HepG2 (cell line): ENCODE measurements around the gene UBE2L6. TPM values are rescaled to one million over a fixed set of nuclear protein-coding genes. Genes with fewer than 3 reads are reported as not detected.
A peak's percentile ranks its signal among the peaks of the same experiment; 100 is the strongest.

Experiments used
- ATAC-seq: fragments of 200-7000 bp; cut with Tn5 transposase; 3 replicates; pipeline ENCODE4 v1.9.1; 2020; ENCODE audit warnings: mild to moderate bottlenecking, moderate library complexity
- BruUV-seq: library from RNA; stranded (reverse); fragments of 400-500 nt; replicated peaks from 2 replicates; lab custom pipeline; 2021; lab: Mats Ljungman, UMichigan
- CTCF ChIA-PET: fragments of 300-600 bp; formaldehyde crosslinking; extraction: SDS; loops from one replicate; lab custom pipeline; 2021; ENCODE audit warnings: low total read pairs, inconsistent platforms, low intra/inter-chr PET ratio; lab: Yijun Ruan, JAX
- POLR2A ChIA-PET: fragments of 350-600 bp; sonication (Branson Sonifier 250); formaldehyde crosslinking; loops from one replicate; lab custom pipeline; 2020; ENCODE audit warnings: antibody characterized with exemption, inconsistent platforms; lab: Yijun Ruan, JAX
- DNase-seq: peaks from one replicate; pipeline ENCODE4 v3.0.0-alpha.2; 2015; ENCODE audit warnings: low spot score
- FAIRE-seq: peaks from 3 replicates; lab custom pipeline; 2011; peaks lifted over from hg19 to GRCh38; lab: Jason Lieb, UNC
- H2AFZ ChIP-seq: one replicate; pipeline ENCODE4 v1.6.1; 2011; ENCODE audit warnings: low read length, inconsistent platforms
- H3K27ac ChIP-seq: fragments of 300-600 bp; 3 replicates; pipeline ENCODE4 v1.8.0; 2011; ENCODE audit warnings: mixed run types, mild to moderate bottlenecking, mixed read lengths, low read length, inconsistent platforms; ENCODE audit not compliant: insufficient read depth; ENCODE audit errors: extremely low read length
- H3K27me3 ChIP-seq, 2 experiments: fragments of 200-600 bp in 1 of 2; 2 replicates in 1 of 2; 3 replicates in 1 of 2; pipeline versions ENCODE4 v1.6.0 to v1.8.0; 2011; ENCODE audit warnings: low read length in 2 of 2, mild to moderate bottlenecking in 2 of 2, moderate library complexity in 2 of 2, inconsistent platforms in 1 of 2; ENCODE audit not compliant: insufficient read depth in 2 of 2, control insufficient read depth in 1 of 2
- H3K36me3 ChIP-seq, 2 experiments: fragments of 200-600 bp in 1 of 2; replicated peaks in 1 of 2; 2 replicates in 1 of 2; 3 replicates in 1 of 2; pipeline versions ENCODE4 v1.5.1 to v1.8.0; 2011; ENCODE audit warnings: low read length in 2 of 2, inconsistent platforms in 1 of 2; ENCODE audit not compliant: insufficient read depth in 2 of 2, control insufficient read depth in 1 of 2
- H3K4me1 ChIP-seq: 2 replicates; pipeline ENCODE4 v1.5.1; 2012; ENCODE audit warnings: low read length, inconsistent platforms; ENCODE audit not compliant: insufficient read depth
- H3K4me2 ChIP-seq: 2 replicates; pipeline ENCODE4 v1.6.0; 2011; ENCODE audit warnings: low read depth, low read length, inconsistent platforms
- H3K4me3 ChIP-seq, 3 experiments: fragments of 200-600 bp in 1 of 3; sonication (generic), shearing (Covaris generic) in 1 of 3; replicated peaks in 1 of 3; 2 replicates each; pipeline ENCODE4 v1.5.1; 2011 to 2016; ENCODE audit warnings: low read length in 3 of 3, inconsistent platforms in 2 of 3, low read depth in 2 of 3, mild to moderate bottlenecking in 2 of 3, control low read depth in 1 of 3, mixed read lengths in 1 of 3; ENCODE audit not compliant: insufficient read depth in 1 of 3
- H3K79me2 ChIP-seq: one replicate; pipeline ENCODE4 v1.6.1; 2011; ENCODE audit warnings: low read length, inconsistent platforms; ENCODE audit not compliant: insufficient read depth
- H3K9ac ChIP-seq: 2 replicates; pipeline ENCODE4 v1.6.0; 2011; ENCODE audit warnings: mild to moderate bottlenecking, low read depth, low read length, inconsistent platforms; ENCODE audit not compliant: insufficient read depth
- H3K9me3 ChIP-seq: 2 replicates; pipeline ENCODE4 v1.5.1; 2012; ENCODE audit warnings: mild to moderate bottlenecking, low read length
- H4K20me1 ChIP-seq: 2 replicates; pipeline ENCODE4 v1.6.0; 2011; ENCODE audit warnings: inconsistent platforms, mild to moderate bottlenecking, low read length, moderate library complexity; ENCODE audit not compliant: insufficient read depth
- CEBPB ChIP-seq: IDR thresholded peaks from 2 replicates; pipeline ENCODE4 v1.6.1; 2011; ENCODE audit warnings: low read depth, low read length, improper control_type of control experiment, borderline replicate concordance
- DMAP1 ChIP-seq: IDR thresholded peaks from 2 replicates; pipeline ENCODE4 v1.6.1; 2016
- KDM1A ChIP-seq: IDR thresholded peaks from 2 replicates; pipeline ENCODE4 v1.6.1; 2016; ENCODE audit warnings: missing compliant biosample characterization
- KDM4B ChIP-seq: sonication (generic); formaldehyde crosslinking; IDR thresholded peaks from 2 replicates; pipeline ENCODE4 v1.4.0; 2020; ENCODE audit warnings: missing genetic modification reagents
- MEIS2 ChIP-seq: sonication (generic); formaldehyde crosslinking; IDR thresholded peaks from 2 replicates; pipeline ENCODE4 v1.9.0; 2021; ENCODE audit warnings: mild to moderate bottlenecking, missing genetic modification reagents
- ONECUT2 ChIP-seq: sonication (generic); formaldehyde crosslinking; IDR thresholded peaks from 2 replicates; pipeline ENCODE4 v1.4.0; 2020; ENCODE audit warnings: missing genetic modification reagents
- PHF21A ChIP-seq: sonication (generic); formaldehyde crosslinking; IDR thresholded peaks from 2 replicates; pipeline ENCODE4 v1.5.0; 2020; ENCODE audit warnings: mild to moderate bottlenecking, missing genetic modification reagents
- PRPF4 ChIP-seq: fragments of 200-400 bp; formaldehyde crosslinking; IDR thresholded peaks from 2 replicates; pipeline ENCODE4 v1.6.1; 2016; ENCODE audit warnings: low read length, low read depth; ENCODE audit not compliant: poor library complexity, severe bottlenecking
- TAF1 ChIP-seq: sonication (generic); formaldehyde crosslinking; IDR thresholded peaks from 2 replicates; pipeline ENCODE4 v1.4.0; 2020; ENCODE audit warnings: missing genetic modification reagents
- ZNF124 ChIP-seq: sonication (generic); formaldehyde crosslinking; IDR thresholded peaks from 2 replicates; pipeline ENCODE4 v1.4.0; 2020; ENCODE audit warnings: missing genetic modification reagents
- ZNF296 ChIP-seq: sonication (generic); formaldehyde crosslinking; conservative IDR thresholded peaks from 2 replicates; pipeline ENCODE4 v1.5.0; 2020; ENCODE audit warnings: mild to moderate bottlenecking, missing genetic modification reagents
- ZNF775 ChIP-seq: sonication (generic); formaldehyde crosslinking; IDR thresholded peaks from 2 replicates; pipeline ENCODE4 v1.4.0; 2020; ENCODE audit warnings: missing genetic modification reagents, mild to moderate bottlenecking, moderate library complexity, borderline replicate concordance
- WGBS: methylation state at CpG from one replicate; pipeline ENCODE4 v1.1.6; 2017; ENCODE audit warnings: low lambda C conversion rate; 5-methylcytosine and 5-hydroxymethylcytosine counted together
- in situ Hi-C: cut with HindIII; loops from 2 replicates; pipeline ENCODE4 v1.10.0; 2017; ENCODE audit warnings: low pct_unique_long_range_greater_than_20kb; ENCODE audit not compliant: extremely low pct_ligation_motif_present
- intact Hi-C: fragments of 100-400 bp; cut with micrococcal nuclease; formaldehyde crosslinking; loops from one replicate; pipeline ENCODE4 v1.10.0; 2022; ENCODE audit not compliant: unreplicated experiment
- polyA plus RNA-seq, 8 experiments: library from polyadenylated mRNA; depleted of rRNA in 3 of 8; stranded (reverse) in 7 of 8; unstranded in 1 of 8; fragments of >200 nt; fragmentation: Illumina TruSeq in 4 of 8; extraction: Trizol in 4 of 8; gene quantifications; 2 replicates each; pipeline versions ENCODE4 v1.2.1 to v1.2.3, GENCODE V29; 2011 to 2016; ENCODE audit warnings: low read depth in 4 of 8, missing spikeins in 1 of 8, mixed read lengths in 1 of 8; ENCODE audit not compliant: insufficient read depth in 1 of 8
- total RNA-seq, 5 experiments: library from RNA; depleted of rRNA; stranded (reverse); fragments of >200 nt; fragmentation: Illumina TruSeq; extraction: Trizol; gene quantifications; 2 replicates each; pipeline ENCODE4 v1.2.3, GENCODE V29; 2016; ENCODE audit warnings: low read depth in 1 of 5
- TF ChIP-seq, protein P1 (sequence below): IDR thresholded peaks from 2 replicates; pipeline ENCODE4 v1.6.1; 2016; ENCODE audit warnings: mild to moderate bottlenecking
- TF ChIP-seq, protein P2 (sequence below): sonication (generic); formaldehyde crosslinking; IDR thresholded peaks from 2 replicates; pipeline ENCODE4 v1.8.1; 2022; ENCODE audit warnings: low read depth, mild to moderate bottlenecking, missing genetic modification reagents
- TF ChIP-seq, protein P3 (sequence below): fragments of 450-650 bp; IDR thresholded peaks from 2 replicates; pipeline ENCODE4 v1.6.1; 2017; ENCODE audit warnings: mild to moderate bottlenecking

The UBE2L6 gene
- total and polyA plus RNA-seq, 2 of the 13 experiments (the other 11 are each of a cell fraction or from before 2014, with no cell fraction given): 30.3 to 30.4 TPM

DNA sequence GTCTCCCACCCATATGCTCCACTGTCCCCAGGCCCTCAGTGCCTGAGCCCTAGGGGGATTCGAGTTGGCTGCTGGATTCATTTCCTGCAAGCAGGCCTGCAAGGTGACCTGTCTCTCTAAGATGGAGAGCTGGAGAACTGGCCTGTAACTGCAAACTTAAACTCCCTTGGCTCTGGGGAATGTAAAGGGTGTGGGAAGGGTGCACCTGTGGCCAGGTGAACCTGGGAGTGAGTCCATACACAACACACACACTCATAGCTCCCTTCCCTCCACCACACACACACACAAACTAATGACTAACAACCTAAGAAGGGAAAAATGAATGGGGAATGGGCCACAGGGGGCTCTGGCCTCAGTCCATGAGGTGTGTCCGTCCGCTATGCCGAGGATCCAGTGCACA lies 15.5 kb downstream of the UBE2L6 start:
- in situ Hi-C loops: no loop called here
- Histone ChIP-seq H3K4me2 (peak overlapping the region; percentile 24), H3K9me3 (no peaks in the 10 kb centered on the region), H3K4me1 (peaks cover 26% of the 10 kb centered on the region), H3K27me3 (no peaks in the 10 kb centered on the region), H3K36me3 (peaks cover 1 to 11% of the 10 kb centered on the region in 2 experiments; a peak in 1 of 5 replicates), H3K79me2 (no peaks in the 10 kb centered on the region), H3K4me3 (peak overlapping the region in 1 of 3 experiments; percentile 12; a peak in 2 of 6 replicates), H3K27ac (peak overlapping the region; percentile 13), H3K9ac (no peak overlapping the region), H4K20me1 (no peaks in the 10 kb centered on the region), H2AFZ (no peak overlapping the region)
- POLR2A ChIA-PET: interaction anchor here (0.9 to 2.1 kb wide), 5 partner anchors 10 to 60 kb away, joined by 3 to 7 read pairs (median 3); partner anchors contain the start of gene UBE2L6
- FAIRE-seq (no peak), DNase-seq (no peak), ATAC-seq (no peak)
- TF ChIP-seq ZNF296 (no peak), TAF1 (CRISPR knock-in tag) (no peak), ZNF775 (CRISPR knock-in tag) (no peak), KDM4B (CRISPR knock-in tag) (no peak), KDM1A (CRISPR knock-in tag) (no peak), ZNF124 (no peak), ONECUT2 (CRISPR knock-in tag) (no peak), CEBPB (no peak), PHF21A (CRISPR knock-in tag) (no peak), MEIS2 (no peak), PRPF4 (no peak), DMAP1 (CRISPR knock-in tag) (no peak)
- TF ChIP-seq, protein P1, sequence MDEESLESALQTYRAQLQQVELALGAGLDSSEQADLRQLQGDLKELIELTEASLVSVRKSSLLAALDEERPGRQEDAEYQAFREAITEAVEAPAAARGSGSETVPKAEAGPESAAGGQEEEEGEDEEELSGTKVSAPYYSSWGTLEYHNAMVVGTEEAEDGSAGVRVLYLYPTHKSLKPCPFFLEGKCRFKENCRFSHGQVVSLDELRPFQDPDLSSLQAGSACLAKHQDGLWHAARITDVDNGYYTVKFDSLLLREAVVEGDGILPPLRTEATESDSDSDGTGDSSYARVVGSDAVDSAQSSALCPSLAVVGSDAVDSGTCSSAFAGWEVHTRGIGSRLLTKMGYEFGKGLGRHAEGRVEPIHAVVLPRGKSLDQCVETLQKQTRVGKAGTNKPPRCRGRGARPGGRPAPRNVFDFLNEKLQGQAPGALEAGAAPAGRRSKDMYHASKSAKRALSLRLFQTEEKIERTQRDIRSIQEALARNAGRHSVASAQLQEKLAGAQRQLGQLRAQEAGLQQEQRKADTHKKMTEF: no peak
- TF ChIP-seq, protein P2, sequence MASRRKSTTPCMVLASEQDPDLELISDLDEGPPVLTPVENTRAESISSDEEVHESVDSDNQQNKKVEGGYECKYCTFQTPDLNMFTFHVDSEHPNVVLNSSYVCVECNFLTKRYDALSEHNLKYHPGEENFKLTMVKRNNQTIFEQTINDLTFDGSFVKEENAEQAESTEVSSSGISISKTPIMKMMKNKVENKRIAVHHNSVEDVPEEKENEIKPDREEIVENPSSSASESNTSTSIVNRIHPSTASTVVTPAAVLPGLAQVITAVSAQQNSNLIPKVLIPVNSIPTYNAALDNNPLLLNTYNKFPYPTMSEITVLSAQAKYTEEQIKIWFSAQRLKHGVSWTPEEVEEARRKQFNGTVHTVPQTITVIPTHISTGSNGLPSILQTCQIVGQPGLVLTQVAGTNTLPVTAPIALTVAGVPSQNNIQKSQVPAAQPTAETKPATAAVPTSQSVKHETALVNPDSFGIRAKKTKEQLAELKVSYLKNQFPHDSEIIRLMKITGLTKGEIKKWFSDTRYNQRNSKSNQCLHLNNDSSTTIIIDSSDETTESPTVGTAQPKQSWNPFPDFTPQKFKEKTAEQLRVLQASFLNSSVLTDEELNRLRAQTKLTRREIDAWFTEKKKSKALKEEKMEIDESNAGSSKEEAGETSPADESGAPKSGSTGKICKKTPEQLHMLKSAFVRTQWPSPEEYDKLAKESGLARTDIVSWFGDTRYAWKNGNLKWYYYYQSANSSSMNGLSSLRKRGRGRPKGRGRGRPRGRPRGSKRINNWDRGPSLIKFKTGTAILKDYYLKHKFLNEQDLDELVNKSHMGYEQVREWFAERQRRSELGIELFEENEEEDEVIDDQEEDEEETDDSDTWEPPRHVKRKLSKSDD (CRISPR knock-in tag): no peak
- TF ChIP-seq, protein P3, sequence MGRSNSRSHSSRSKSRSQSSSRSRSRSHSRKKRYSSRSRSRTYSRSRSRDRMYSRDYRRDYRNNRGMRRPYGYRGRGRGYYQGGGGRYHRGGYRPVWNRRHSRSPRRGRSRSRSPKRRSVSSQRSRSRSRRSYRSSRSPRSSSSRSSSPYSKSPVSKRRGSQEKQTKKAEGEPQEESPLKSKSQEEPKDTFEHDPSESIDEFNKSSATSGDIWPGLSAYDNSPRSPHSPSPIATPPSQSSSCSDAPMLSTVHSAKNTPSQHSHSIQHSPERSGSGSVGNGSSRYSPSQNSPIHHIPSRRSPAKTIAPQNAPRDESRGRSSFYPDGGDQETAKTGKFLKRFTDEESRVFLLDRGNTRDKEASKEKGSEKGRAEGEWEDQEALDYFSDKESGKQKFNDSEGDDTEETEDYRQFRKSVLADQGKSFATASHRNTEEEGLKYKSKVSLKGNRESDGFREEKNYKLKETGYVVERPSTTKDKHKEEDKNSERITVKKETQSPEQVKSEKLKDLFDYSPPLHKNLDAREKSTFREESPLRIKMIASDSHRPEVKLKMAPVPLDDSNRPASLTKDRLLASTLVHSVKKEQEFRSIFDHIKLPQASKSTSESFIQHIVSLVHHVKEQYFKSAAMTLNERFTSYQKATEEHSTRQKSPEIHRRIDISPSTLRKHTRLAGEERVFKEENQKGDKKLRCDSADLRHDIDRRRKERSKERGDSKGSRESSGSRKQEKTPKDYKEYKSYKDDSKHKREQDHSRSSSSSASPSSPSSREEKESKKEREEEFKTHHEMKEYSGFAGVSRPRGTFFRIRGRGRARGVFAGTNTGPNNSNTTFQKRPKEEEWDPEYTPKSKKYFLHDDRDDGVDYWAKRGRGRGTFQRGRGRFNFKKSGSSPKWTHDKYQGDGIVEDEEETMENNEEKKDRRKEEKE: no peak
- 68% methylated on average over 4 of the region's 4 CpGs for WGBS
- CTCF ChIA-PET: no interaction called here
- TSS peak; percentile 89 for BruUV-seq
- intact Hi-C loops: loop anchor here (1.0 kb wide), 1 partner anchor 8 kb away; no protein-coding TSS in a partner anchor
